Measurements from ENCODE around the gene PPP1R14C.

The PPP1R14C gene

DNA sequence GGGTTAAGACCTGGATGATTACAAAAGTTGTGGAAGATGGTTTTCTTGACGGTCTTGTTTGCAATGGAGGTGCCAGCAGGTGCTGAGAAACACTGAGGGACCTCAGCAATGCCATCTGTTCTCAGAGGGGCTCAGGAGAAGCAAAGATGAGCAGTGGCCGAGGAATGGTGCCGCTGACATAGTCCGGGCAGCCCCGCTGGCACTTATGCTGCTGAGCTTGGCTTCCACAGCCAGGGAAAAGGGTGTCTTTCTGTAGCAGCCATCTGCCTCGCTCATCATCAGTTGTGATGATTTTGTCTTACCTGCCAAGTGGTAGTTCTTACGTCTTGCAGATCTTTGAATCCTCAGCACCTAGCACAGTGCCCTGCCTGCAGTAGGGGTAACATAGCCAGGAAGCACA lies 55.7 kb downstream of the PPP1R14C start:
- no peak for DNase-seq

DNA sequence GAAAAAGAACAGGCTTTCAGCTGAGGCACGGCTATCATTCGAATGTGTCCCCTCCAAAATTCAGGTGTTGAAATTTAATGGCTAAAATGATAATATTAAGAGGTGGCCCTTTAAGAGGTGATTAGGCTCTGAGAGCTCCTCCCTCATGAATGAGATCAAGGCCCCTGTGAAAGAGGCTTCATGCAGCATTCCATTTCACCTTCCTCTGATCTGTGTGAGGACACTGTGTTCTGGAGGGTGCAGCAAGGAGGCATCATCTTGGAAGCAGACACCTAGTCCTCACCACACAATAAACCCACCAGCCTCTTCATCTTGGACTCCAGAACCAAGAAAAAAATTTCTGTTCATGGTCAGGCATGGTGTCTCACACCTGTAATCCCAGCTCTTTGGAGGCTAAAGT lies 56.4 kb downstream of the PPP1R14C start:
- no peak for DNase-seq

DNA sequence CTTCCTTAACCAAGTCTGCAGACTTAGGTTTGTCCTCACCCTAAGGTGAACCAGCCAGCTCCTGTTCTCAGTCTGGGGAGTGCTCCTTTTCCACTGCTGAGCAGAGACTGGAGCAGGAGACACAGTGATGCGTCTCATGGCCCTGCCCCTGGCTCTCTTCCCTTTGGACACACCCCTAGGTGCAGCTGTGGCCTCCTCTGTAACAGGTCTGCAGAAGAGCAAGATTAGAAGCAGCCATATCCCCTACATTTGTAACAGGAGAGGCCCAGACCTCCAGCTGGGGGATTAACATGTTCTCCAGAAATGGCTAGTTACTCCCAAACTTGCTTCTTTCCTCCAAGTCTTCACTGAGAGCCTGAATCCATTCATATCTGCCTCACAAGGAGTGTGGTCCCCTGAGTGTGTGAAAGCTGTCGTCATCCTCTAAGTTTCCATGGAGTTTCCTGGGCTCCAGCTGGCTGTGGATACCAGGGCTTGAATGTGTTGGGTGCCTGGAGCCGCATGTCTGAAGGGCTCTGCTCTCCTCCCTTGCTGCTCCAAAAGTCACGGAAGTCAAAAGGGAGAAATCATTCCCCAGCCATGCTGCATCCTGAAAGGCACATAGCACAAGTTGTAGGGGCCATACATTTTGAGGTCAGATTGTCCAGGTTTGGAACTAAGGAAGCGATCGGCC lies 57.7 kb downstream of the PPP1R14C start:
- DNase-seq: no peak

DNA sequence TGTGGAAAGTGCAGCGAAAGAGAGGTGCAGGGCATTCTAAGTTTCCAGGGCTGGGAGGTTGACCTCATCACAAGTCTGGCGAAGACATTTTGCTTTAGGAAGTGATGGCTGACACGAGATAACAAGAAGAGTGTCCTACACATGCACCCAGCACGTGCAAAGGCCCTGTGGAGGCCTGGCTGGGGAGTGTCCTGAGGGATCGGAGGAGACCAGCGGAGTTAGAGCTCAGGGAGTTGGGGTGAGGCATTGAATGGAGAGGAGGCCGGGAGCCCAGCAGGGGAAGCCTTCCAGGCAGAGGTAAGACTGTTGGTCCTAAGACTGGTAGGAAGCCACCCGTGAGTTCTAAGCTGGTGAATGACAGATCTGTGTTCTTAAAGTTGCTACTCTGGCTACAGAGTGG lies 58.4 kb downstream of the PPP1R14C start:
- DNase-seq: no peak

DNA sequence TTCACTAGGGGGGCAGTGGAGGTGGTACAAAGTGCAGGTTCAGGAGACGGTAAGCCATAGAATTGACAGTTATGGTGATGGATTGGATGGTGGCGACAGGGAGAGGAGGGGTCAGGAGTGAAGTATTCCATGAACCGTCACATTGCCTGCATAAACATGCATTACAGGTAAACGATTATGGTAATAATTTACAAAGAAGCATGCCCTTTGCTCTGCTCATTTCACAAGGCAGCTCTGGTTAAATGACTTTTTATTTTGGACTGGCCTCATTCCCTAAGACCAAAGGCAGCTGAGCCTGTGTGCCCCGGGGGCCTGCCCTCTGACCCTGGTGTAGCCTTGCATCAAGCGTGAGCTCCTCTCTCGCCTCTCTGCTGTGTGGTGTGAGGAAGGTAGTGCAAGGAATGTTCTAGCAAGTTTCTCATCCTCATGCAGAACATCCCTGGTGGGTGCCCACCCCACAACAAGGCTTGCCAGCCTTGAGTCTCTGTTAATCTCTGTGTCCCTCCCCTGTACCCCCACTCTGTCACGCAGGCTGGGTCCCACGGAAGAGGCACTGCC lies 59.0 kb downstream of the PPP1R14C start:
- no peak for DNase-seq

DNA sequence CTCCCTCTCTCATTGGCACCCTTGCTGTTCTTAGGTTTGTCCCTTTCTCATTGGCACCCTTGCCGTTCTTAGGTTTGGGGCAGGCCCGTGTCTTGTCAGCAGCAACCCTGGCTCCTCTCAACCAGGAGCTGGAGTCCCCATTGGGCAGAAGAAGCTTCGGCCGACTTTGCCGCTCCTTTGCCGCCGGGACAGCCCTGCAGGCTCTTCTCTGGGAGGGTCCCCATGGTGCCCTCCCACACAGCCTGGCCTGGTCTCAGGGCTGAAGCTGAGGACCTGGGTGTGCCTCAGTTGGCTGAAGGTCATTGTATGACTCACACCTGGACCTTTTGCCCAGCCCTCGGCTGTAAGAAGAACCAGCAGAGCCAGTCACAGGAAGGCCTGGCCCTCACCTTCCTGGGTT lies 59.6 kb downstream of the PPP1R14C start:
- DNase-seq: no peak

DNA sequence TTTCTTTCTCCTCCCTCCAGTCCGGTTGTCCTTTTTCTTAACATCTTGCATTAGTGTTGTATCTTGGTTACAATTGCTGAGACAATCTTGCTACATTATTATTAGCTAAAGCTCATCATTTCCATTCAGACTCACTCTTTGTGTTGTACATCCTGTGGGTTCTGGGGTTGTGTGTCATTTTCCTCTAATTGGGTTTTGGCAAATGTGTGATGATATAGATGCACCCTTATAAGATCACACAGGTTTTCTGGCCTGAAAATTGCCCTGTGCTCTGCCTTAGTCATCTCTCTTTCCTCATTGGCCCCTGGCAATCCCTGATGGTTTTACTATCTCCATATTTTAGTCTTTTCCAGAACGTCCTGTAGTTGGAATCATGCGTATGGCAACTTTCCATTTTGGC lies 60.1 kb downstream of the PPP1R14C start:
- no peak for DNase-seq

DNA sequence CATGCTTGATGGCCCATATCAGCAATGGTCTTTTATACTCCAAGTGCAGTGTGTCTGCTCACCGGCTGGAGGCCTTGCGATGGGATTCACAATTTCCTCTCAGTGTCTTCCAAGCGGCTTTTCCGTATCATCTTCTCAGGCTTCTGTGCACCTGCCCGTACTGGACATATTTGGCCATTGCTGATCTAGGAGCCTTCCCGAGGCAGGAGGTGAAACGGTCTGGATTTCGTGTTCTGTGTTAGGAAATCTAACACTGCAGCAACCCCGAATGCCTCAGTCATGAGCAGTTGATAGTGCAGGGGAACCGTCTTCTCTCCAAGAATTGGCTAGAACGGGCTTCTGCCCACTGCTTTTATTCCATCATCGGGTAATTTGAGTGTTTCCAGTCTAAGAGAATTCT lies 60.5 kb downstream of the PPP1R14C start:
- no peak for DNase-seq

DNA sequence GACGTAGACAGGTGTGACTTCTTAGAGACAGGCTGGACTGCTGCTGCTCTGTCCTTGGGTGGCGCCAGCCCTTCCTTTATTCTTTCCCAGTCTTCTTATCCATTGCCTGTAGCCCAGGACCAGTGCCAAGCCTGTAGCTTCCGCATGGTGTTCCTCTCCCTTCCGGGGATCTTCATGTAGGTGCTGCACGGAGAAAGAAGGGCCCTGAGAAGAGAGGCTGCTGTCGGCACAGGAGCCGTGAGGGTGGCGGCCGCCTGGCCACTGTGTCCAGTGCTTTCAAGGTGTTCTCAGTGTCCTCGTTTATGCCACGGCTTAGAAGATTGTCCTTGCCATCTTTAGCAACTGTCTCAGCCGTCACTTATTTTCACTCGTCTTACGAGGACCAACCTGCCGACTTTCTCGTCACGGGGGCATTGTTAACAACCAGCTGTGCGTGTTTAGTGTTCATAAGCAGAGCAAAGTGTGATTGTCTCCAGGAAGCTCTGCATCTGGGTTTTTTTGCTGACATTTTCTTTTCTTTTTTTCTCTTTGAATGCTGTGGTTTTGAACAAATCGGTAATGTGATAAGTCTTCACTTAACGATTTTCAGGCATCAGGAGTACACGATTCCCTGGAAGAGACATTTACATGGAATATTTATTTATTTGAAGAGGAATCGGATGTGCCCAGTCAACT lies 61.2 kb downstream of the PPP1R14C start:
- no peak for DNase-seq

DNA sequence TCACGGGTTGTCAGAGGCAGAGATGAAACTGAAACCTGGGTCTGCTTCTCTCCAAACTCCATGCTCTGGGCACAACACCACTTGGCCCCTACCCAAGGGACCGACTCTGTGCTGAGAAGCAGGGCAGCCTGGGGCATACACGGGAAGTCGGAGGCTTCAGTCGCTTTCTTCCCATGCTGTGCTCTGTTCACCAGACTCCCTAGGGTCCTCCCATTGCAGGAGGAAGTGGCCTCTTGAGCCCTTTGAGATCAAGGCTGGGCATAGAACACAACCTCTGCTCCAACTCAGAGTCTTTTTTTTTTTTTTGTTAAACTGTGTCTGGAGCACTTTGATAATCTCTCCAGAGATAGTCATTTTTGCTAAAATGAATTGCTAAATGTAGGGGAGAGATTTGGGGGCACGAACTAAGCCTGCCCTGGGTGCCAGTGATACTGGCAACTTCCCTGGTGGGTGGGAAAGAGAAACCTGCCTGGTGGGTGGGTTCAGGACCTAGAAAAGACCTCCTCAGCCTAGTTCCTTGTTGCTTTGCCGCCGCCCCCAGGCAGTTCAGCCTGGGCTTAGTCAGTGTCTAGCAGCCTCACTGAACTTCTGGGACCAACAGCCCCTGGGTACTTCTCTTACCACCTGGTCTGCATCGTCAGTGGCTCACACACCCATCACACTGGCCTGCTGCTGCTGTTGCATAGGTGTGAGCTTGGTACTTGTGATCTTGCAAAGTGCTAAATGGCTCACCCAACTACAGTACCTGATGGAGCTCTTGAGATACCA lies 62.0 kb downstream of the PPP1R14C start:
- DNase-seq: no peak

DNA sequence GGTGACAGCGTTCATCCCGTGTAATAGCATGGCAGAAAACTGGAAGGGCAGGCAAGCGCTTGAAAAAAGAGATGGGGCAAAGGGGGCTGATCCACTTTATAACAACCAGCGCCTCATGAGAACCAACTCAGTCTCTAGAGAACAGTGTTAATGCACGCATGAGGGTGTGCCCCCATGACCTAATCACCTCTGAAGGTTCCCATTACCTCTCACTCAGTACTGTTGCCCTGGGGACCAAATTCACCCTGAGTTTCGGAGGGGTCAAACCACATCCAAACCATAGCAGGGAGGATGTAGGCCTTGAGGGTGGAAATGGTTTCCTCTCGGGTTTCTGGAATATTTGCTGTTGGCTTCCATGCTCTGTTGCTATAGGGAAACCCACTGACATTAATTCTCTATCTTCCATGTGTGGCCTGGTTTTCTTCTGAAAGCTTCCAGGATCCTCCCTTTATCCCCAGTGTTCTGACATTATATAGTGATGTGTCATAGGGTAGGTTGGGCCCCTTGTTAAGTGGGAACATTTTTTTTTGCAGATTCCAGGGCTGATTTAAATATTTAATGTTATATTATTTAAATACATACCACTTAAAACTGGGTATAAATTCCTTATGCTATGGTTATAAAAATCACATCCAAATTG lies 65.2 kb downstream of the PPP1R14C start:
- DNase-seq: no peak

DNA sequence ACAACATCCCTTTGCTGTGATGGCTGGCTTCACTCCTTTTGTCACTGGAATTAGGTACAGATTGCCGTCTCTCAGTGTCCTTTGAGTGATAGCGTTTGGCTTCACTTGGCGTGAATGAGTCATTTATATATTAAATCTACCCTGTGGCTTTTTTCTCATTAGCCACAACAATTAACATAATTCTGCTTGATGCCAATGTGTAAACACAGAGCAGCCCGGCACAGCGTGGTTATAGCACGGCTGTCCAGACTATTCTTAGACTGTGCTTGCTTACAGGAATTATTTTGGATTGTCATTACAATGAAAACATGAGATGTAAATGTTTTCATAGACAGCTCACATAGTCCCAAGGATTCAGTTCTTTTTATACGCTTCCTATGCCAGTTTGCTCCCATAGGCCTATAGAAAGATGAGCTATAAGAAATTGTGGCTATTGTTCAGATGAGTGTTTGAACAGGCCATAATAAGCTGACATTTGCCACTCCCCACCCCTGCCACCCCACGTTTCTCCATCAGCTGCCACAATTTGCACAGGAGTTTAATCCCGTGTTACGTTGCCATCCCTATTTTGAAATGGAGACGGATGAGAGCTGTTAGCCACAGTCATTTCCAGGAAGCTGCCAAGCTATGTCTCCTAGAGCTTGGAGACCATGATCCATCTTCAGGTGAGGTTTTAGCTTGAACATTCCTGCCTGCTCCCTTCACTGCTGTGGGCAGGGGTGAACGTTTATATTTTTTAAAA lies 65.9 kb downstream of the PPP1R14C start:
- no peak for DNase-seq

DNA sequence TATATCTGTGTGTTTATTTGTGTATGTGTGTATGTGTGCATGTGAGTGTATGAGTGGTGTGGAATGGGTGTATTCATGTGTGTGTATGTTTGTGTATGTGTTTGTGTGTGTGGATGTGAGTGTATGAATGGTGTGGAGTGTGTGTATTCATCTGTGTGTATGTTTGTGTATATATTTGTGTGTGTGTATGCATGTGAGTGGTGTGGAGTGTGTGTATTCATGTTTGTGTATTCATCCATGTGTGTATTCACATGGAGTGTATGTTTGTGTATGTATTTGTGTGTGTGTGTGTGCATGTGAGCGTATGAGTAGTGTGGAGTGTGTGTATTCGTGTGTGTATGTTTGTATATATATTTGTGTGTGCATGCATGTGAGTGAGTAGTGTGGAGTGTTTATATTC lies 66.6 kb downstream of the PPP1R14C start:
- no peak for DNase-seq

DNA sequence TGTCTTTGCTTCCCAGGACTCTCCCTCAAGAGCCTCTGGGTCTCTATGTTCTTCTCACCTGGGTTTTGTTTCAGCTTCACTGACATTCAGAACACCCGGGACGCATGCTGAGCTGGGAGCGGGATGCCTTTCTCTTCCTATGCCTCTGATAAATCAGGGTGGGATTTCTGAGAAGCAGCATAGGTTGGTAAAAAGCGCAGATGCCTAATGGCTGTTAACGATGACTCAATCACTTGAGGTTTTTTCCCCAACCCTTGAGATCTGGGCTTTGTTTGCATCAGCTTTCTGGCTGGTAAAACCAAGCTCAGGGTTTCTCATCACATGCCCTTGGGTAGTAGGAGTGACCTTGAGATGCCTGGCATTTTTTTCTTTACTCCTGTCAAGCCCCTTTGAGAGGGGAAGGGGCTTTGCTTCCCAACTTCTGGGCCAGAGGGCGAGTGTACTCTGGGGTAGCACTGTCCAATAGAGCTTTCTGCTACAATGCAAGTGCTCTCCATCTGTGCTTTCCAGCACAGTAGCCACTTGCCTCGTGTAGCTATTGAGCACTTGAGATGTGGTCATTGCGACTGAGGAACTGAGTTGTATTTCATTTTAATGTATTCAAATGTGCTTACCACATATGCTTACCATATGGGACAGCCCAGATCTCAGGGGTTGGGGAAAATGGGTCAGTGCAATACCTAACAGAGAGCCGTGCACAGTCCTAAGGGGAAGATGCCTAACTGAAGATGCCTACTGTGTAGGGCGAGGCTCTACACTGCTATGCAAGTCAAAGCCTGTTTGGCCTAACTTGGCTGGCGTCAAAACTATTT lies 69.1 kb downstream of the PPP1R14C start:
- no peak for DNase-seq

DNA sequence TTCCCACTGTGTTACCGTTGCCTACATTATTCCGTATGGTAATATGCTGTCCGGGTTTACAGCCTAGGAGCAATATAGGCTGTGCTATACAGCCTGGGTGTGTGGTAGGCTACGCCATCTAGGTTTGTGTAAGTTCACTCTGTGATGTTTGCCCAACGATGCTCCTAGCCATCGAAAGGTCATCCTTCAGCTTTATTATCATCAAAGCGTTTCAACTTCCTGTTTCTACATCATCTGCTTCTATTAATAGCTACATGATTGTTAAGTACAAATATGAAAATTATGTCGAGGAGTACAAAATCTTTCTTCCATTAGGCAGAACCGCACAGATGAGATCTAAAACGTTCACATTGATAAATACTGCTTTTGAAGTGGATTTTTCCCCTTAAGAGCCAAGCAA lies 69.9 kb downstream of the PPP1R14C start:
- no peak for DNase-seq

DNA sequence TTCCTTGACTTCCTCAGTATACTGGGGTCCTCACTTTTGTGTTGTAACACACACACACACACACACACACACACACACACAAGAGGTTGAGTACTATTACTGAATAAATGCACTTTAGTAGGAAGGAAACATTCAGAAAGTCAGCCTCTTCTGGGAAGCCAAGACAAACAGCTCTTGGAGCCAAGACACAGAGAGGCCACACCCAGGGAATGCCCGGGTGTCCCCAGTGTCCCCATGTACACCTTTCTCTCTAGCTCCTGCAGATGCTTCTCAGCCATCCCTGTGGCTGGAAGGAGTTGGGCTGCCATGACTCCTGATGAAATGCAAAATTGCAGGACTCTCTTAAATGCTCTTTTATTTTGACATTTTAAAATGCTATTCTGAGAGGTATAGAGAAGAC lies 70.5 kb downstream of the PPP1R14C start:
- DNase-seq: no peak

DNA sequence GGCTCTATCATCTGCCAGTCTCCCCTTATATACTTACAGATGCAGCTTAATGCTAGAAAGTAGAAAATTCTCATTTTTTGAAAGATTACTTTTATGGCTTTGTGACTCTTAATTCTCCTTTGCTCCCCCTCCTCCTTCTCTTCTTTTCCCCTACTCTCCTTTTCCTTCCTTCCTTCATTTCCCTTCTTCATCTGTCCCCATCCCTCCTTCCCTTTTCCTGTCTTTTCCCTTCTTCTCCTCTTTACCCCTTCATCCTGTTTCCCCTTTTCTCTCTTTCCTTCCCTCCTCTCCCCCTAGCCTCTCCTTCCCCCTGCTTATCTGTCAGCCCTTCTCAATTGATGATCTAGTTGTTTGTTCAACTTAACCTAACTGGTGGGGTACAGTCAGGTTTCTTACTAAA lies 71.5 kb downstream of the PPP1R14C start:
- no peak for DNase-seq

DNA sequence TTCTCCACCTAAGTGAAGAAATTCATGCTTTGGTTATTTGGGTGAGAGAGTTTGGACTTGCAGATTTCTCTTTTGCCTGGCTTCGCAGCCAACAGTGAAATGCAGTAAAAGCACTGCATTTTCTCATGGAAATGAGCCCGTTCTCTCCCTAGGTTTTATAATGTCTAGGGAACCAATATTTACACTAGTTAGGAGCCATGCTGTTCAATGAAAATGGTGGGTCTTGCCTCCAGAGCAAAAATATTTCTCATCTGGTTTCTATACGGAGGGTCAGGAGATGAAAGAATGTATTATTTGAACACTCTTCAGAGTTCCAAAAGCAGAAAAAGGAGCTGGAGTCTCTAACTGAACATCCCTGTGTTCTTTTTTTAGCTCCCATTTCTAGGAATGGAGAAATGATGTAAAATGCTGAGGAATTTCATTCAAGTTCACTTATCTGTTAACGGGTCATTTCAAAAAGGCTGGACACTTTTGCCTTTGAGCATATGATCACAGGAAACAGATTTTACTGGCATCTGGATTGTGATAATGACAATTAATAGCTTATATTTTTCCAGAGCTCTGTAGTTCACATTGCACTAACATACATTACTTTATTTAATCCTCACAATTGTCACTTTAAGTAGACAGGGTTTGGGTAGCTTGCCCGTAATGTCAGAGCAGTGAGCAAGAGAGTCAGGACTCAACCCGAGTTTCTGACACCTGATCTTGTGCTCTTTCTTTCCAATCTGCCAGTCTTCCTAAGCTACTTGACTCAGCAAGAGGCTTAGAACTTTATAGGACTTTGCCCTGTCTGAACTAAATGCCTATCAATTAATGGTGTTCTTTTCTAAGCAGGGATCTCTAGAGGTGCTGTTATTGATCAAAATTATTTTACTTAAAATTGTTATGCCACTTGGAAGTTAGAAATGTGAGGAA lies 78.0 kb downstream of the PPP1R14C start:
- no peak for DNase-seq

DNA sequence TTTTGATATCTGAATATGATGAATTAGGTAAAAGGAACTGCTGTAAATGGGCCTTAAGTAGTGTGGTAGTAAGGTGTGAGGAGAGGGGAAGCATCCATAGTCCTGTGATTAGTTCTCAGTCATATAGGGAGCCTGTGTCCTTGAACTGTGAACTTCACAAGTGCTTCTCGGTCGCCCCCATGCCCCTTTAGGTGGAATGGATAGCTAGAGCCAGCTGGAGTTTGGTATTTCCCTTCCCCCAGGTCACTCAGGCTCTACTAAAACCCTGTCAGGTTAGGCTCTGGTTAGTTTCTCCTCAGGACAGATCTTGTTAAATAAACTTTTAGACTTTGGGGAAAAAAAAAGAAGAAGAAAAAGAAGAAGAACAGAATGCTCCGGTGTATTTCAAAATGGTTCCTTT lies 82.0 kb downstream of the PPP1R14C start:
- DNase-seq: no peak

DNA sequence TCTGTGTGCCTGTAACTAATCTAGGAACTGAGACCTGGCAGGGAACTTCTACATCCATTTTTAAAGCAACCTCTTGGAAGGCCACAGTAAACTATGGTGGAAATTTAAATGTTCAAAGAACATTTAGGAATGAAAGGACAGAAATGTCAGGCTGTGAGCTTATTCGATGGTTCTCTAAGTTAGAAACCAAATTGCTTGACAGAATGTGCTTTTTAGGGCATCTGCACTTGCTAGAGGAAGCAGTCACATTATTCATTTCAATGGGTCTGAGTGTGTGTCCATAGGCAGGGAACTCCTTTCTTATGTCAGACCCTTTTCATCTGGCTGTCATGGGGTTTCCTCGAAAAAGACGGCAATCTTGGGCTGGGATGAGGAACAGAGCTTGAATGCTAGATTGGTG lies 84.4 kb downstream of the PPP1R14C start:
- DNase-seq: no peak

All from T1000 (cell line).